Keratinocyte (primary cell): Measurements from ENCODE around the gene EHMT1.

ENCODE experiments used
- EZH2 ChIP-seq: IDR thresholded peaks from one replicate; pipeline ENCODE4 v1.6.1; 2012; ENCODE audit warnings: inconsistent platforms, mild to moderate bottlenecking, low read length, moderate library complexity
- TF ChIP-seq, protein P1 (sequence below), 3 experiments: IDR thresholded peaks in 1 of 3; conservative IDR thresholded peaks in 1 of 3; optimal IDR thresholded peaks in 1 of 3; 2 replicates in 2 of 3; 3 replicates in 1 of 3; pipeline versions ENCODE3 to v1.5.1; 2011; ENCODE audit warnings: low read length in 3 of 3, mild to moderate bottlenecking in 3 of 3, moderate library complexity in 2 of 3, control low read depth in 1 of 3, inconsistent platforms in 1 of 3; ENCODE audit not compliant: insufficient read depth in 2 of 3; ENCODE audit errors: extremely low read depth in 1 of 3

DNA sequence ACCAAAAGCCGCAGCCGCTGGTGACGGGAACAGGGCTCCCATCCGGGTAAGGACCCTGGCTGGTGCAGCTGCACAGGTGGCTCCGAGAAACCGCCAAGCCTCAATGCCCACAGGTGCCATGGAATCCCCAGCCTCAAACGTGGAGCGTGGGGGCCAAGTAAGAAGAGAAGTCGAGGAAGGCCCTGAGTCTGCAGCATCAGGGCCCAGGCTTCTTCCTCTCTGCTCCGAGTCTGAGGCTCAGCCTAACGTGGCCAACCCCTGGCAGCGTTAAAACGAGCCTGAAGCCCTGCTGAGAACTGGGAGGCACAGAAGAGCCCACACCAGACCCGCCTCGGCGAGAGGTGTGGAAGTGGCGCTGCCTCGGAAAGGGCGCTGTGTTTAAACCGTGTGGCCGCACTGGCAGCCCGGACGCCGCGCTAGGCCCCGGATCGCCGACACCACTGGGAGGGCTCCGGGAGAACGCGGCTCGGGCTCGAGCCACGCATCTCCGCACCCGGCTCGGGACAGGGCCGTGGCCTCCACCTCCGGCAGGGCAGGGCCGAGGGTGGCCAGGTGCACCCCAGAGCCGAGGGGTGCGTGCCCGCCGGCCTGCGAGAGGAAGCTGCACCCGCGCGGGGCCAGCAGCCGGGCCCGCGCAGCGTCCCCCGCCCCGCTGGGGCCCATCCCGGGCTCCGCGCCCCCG, 29.2 kb upstream of the EHMT1 start:
- TF ChIP-seq, protein P1, sequence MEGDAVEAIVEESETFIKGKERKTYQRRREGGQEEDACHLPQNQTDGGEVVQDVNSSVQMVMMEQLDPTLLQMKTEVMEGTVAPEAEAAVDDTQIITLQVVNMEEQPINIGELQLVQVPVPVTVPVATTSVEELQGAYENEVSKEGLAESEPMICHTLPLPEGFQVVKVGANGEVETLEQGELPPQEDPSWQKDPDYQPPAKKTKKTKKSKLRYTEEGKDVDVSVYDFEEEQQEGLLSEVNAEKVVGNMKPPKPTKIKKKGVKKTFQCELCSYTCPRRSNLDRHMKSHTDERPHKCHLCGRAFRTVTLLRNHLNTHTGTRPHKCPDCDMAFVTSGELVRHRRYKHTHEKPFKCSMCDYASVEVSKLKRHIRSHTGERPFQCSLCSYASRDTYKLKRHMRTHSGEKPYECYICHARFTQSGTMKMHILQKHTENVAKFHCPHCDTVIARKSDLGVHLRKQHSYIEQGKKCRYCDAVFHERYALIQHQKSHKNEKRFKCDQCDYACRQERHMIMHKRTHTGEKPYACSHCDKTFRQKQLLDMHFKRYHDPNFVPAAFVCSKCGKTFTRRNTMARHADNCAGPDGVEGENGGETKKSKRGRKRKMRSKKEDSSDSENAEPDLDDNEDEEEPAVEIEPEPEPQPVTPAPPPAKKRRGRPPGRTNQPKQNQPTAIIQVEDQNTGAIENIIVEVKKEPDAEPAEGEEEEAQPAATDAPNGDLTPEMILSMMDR (optimal IDR thresholded peaks at IDR 0.05 in 1 of 3, IDR thresholded peaks at IDR 0.05 in 1 of 3, conservative IDR thresholded peaks at IDR 0.05 in 1 of 3; ENCODE audit: extremely low read depth in 1 of 3, insufficient read depth in 2 of 3, low read length in 3 of 3): no peak
- TF ChIP-seq EZH2: no peak
